Measurements from ENCODE around the gene KCNJ15. TPM values are rescaled to one million over a fixed set of nuclear protein-coding genes. Genes with fewer than 3 reads are reported as not detected.

KCNJ15 gene
- total RNA-seq, 4 donors from 2014 or later: 8.1 to 17.8 (median 15.8) TPM

GRCh38 chr21:38351961-38352521 is 95.2 kb downstream of the KCNJ15 start:
- intact Hi-C loops (cut with DNase I): loop anchor here (2.0 to 10.0 kb wide), 2 partner anchors 133 to 637 kb away; no protein-coding TSS in a partner anchor
- 15 to 16% methylated on average over 10 of the region's 10 CpGs for WGBS, 2 donors

GRCh38 chr21:38352536-38353219 is 95.9 kb downstream of the KCNJ15 start:
- 32 to 33% methylated on average over 6 of the region's 6 CpGs for WGBS, 2 donors
- peak overlapping the region; percentile 2 to 40 (median 30) for H3K27ac ChIP-seq
- H3K36me3 ChIP-seq: no peaks in the 10 kb centered on the region
- peak overlapping the region in 2 of 4 donors; percentile 2 to 6 for H3K4me3 ChIP-seq
- no peaks in the 10 kb centered on the region for H3K9me3 ChIP-seq
- peaks cover 0 to 5% (median 0%) of the 10 kb centered on the region in 4 donors for H3K27me3 ChIP-seq
- H3K4me1 ChIP-seq: peaks cover 11 to 31% (median 14%) of the 10 kb centered on the region in 3 donors
- TF ChIP-seq POLR2A (IDR thresholded peaks at IDR 0.05) (no peak), CTCF (IDR thresholded peaks at IDR 0.05) (peak; percentile 40 to 90 (median 76))
- no peak for DNase-seq
- intact Hi-C loops (cut with DNase I): loop anchor here (2.0 to 10.0 kb wide), 2 partner anchors 134 to 638 kb away; no protein-coding TSS in a partner anchor

More at GRCh38 chr21:38351961-38352521, 95.2 kb downstream of the KCNJ15 start:
- H3K4me1 ChIP-seq: peaks cover 11 to 31% (median 14%) of the 10 kb centered on the region in 3 donors
- no peak for TF ChIP-seq CTCF (IDR thresholded peaks at IDR 0.05)
- TF ChIP-seq POLR2A (IDR thresholded peaks at IDR 0.05): no peak
- H3K9me3 ChIP-seq: no peaks in the 10 kb centered on the region
- H3K27me3 ChIP-seq: peaks cover 0 to 5% (median 0%) of the 10 kb centered on the region in 4 donors
- no peaks in the 10 kb centered on the region for H3K36me3 ChIP-seq
- no peak for DNase-seq
- H3K27ac ChIP-seq: peak overlapping the region; percentile 22 to 40 (median 36)
- peak overlapping the region in 2 of 4 donors; percentile 2 to 6 for H3K4me3 ChIP-seq

GRCh38 chr21:38354231-38354630 is 97.4 kb downstream of the KCNJ15 start:
- no peaks in the 10 kb centered on the region for H3K36me3 ChIP-seq
- no peak overlapping the region for H3K27ac ChIP-seq
- no peak for DNase-seq
- intact Hi-C loops (cut with DNase I): loop anchor here (10.0 kb wide), 1 partner anchor 639 kb away; no protein-coding TSS in a partner anchor
- TF ChIP-seq POLR2A (IDR thresholded peaks at IDR 0.05) (no peak), CTCF (IDR thresholded peaks at IDR 0.05) (no peak)
- no peaks in the 10 kb centered on the region for H3K9me3 ChIP-seq
- H3K4me1 ChIP-seq: peaks cover 11 to 31% (median 14%) of the 10 kb centered on the region in 3 donors
- H3K27me3 ChIP-seq: peaks cover 0 to 5% (median 0%) of the 10 kb centered on the region in 4 donors
- 82 to 93% methylated on average over 9 to 10 of the region's 10 CpGs for WGBS, 2 donors
- H3K4me3 ChIP-seq: no peak overlapping the region

- 88 to 91% methylated on average over 2 of the region's 2 CpGs for WGBS, 2 donors
- no peak for TF ChIP-seq POLR2A (IDR thresholded peaks at IDR 0.05)
- TF ChIP-seq CTCF (IDR thresholded peaks at IDR 0.05): no peak
- H3K9me3 ChIP-seq: no peaks in the 10 kb centered on the region
- no peak overlapping the region for H3K4me3 ChIP-seq
- no peaks in the 10 kb centered on the region for H3K36me3 ChIP-seq
- H3K27me3 ChIP-seq: peaks cover 0 to 7% (median 0%) of the 10 kb centered on the region in 4 donors
- H3K27ac ChIP-seq: no peak overlapping the region
- intact Hi-C loops (cut with DNase I): loop anchor here (5.0 to 10.0 kb wide), 2 partner anchors 192 to 640 kb away; no protein-coding TSS in a partner anchor
- H3K4me1 ChIP-seq: peaks cover 11 to 31% (median 14%) of the 10 kb centered on the region in 3 donors
- DNase-seq: no peak
Measured at GRCh38 chr21:38354746-38355145, 98.0 kb downstream of the KCNJ15 start.

- H3K27ac ChIP-seq: no peak overlapping the region
- WGBS, 2 donors: 82 to 100% methylated on average over 1 to 2 of the region's 4 CpGs
Measured at GRCh38 chr21:38355353-38355752, 98.6 kb downstream of the KCNJ15 start.

More at GRCh38 chr21:38355353-38355752, 98.6 kb downstream of the KCNJ15 start:
- DNase-seq: no peak
- intact Hi-C loops (cut with DNase I): loop anchor here (5.0 to 10.0 kb wide), 2 partner anchors 193 to 641 kb away; no protein-coding TSS in a partner anchor
- no peak for TF ChIP-seq POLR2A (IDR thresholded peaks at IDR 0.05)
- TF ChIP-seq CTCF (IDR thresholded peaks at IDR 0.05): no peak
- Histone ChIP-seq H3K4me3 (no peak overlapping the region), H3K9me3 (no peaks in the 10 kb centered on the region), H3K36me3 (no peaks in the 10 kb centered on the region), H3K4me1 (peaks cover 11 to 31% (median 14%) of the 10 kb centered on the region in 3 donors), H3K27me3 (peaks cover 0 to 13% (median 0%) of the 10 kb centered on the region in 4 donors)

All from esophagus squamous epithelium (tissue), 5 donors.